DLD1 (cell line): Measurements from ENCODE around the gene ZNF136.

ENCODE experiments used
- in situ Hi-C: cut with HindIII; loops from 2 replicates; pipeline ENCODE4 v1.10.0; 2017; ENCODE audit warnings: low sequenced_read_pairs

Gene ZNF136

GRCh38 chr19:12162882-12163806, at the start of gene ZNF136:
TSS of gene ZNF136 (plus strand) at chr19:12163096. CDS start at chr19:12163204, 108 bp downstream.
- in situ Hi-C loops, result no loop called here

DNA sequence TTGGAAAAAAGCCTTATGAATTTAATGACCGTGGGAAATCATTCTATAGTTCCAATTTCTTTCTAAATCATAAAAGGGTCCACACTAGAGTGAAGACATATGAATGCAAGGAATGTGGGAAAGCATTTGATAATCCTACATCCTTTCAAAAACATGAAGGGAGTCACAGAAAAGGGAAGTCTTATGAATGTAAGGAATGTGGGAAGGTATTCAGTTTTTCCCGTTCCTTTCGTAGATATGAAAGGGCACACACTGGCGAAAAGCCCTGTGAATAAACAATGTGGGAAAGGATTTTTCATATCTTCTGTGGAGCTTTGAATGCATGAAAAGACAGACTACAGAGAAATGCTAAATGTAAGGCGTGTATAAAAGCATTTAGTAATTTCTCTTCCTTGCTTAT, 49.8 kb upstream of the ZNF136 start:
- in situ Hi-C loops, result no loop called here

- in situ Hi-C loops, result no loop called here
Measured at GRCh38 chr19:12117201-12117970, 45.5 kb upstream of the ZNF136 start.

GRCh38 chr19:12126707-12127106, 36.2 kb upstream of the ZNF136 start:
- in situ Hi-C loops, result no loop called here

GRCh38 chr19:12133069-12133468, 29.8 kb upstream of the ZNF136 start:
- in situ Hi-C loops, result loop anchor here (10.0 kb wide), 1 partner anchor 248 kb away; the partner anchor contains the start of gene ZNF69

DNA sequence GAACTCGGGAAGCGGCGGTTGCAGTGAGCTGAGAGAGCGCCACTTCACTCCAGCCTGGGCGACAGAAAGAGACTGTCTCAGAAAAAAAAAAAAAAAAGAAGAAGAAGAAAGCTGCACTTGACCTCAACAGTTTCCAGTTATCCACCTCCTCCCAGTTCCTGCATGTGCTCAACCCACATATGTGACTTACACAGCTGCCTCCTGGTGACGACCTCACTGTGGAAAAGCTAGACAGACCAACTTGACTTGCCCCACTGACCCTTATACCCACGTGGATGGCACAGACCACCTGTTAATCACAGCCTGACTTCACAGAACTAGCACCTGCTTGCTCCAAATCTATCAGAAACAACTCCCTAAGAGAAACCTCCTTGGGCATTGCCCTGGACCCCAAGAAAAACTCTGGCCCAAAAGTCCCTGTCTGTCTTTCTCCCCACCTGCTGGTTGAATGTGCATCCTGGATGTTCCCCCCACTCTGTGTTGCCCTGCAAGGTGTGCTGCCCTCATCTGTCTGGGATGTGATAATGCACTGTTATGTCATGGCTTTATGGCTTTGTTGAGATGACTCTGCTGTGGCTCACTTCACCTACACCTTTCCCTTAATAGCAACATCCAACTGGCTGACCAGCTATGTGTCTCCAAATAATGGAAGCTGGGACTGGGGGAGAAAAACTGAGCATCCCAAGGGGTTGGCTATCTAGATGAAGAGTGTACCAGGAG, 25.5 kb upstream of the ZNF136 start:
- in situ Hi-C loops, result loop anchor here (10.0 kb wide), 1 partner anchor 253 kb away; the partner anchor contains the start of gene ZNF69

DNA sequence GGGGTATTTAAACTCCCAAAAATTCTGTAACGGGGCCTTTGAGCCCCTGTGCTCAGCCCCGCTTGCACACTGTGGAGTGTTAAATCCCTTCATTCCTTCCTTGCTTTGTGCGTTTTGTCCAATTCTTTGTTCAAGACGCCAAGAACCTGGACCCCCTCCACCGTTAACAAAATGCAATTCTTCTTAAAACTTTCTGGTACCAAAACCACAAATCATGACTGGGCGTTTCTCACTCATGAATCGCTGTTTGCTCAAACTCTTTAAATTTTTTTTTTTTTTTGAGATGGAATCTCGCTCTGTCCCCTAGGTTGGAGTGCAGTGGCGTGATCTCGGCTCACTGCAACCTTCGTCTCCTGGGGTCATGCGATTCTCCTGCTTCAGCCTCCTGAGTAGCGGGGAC, 23.6 kb upstream of the ZNF136 start:
- in situ Hi-C loops, result loop anchor here (10.0 kb wide), 1 partner anchor 254 kb away; the partner anchor contains the start of gene ZNF69

GRCh38 chr19:12139885-12140544, 22.9 kb upstream of the ZNF136 start, which contains the start of gene ZNF20:
TSS of gene ZNF20 (minus strand) at chr19:12140350. CDS start at chr19:12140182, 168 bp downstream.
- in situ Hi-C loops, result loop anchor here (10.0 kb wide), 2 partner anchors 255 to 345 kb away; partner anchors contain the start of genes ZNF491 and ZNF69

GRCh38 chr19:12140545-12141404, 22.1 kb upstream of the ZNF136 start:
- in situ Hi-C loops, result loop anchor here (10.0 kb wide), 1 partner anchor 346 kb away; the partner anchor contains the start of gene ZNF491

DNA sequence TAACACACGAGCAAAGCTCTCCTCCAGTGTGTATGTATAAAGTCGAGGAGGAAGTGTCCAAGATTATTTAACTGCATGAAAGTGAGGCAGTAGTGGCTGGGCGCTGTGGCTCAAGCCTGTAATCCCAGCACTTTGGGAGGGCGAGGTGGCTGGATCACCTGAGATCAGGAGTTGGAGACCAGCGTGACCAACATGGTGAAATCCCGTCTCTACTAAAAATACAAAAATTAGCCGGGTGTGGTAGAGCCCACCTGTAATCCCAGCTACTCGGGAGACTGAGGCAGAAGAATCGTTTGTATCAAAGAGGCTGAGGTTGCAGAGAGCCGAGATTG, 21.5 kb upstream of the ZNF136 start:
- in situ Hi-C loops, result loop anchor here (10.0 kb wide), 1 partner anchor 347 kb away; the partner anchor contains the start of gene ZNF491

DNA sequence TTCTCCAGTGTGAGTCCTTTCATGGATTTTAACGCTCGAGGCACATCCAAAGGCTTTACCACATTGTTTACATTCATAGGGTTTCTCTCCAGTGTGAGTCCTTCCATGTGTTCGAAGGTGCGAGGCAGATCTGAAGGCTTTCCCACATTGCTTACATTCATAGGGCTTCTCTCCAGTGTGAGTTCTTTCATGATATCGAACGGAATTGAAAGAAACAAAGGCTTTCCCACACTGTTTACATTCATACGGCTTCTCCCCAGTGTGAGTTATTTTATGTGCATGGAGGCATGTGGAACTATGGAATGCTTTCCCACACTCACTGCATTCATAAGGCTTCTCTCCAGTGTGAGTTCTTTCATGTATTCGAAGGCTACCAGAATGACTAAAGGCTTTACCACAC, 17.5 kb upstream of the ZNF136 start:
- in situ Hi-C loops, result loop anchor here (10.0 kb wide), 1 partner anchor 351 kb away; the partner anchor contains the start of gene ZNF491

- in situ Hi-C loops, result no loop called here
Measured at GRCh38 chr19:12155324-12155860, 7.5 kb upstream of the ZNF136 start.

GRCh38 chr19:12156223-12157058, 6.5 kb upstream of the ZNF136 start, which contains the start of gene ZNF625:
TSS of gene ZNF625 (minus strand) at chr19:12156734. CDS start at chr19:12156558, 176 bp downstream.
- in situ Hi-C loops, result no loop called here

DNA sequence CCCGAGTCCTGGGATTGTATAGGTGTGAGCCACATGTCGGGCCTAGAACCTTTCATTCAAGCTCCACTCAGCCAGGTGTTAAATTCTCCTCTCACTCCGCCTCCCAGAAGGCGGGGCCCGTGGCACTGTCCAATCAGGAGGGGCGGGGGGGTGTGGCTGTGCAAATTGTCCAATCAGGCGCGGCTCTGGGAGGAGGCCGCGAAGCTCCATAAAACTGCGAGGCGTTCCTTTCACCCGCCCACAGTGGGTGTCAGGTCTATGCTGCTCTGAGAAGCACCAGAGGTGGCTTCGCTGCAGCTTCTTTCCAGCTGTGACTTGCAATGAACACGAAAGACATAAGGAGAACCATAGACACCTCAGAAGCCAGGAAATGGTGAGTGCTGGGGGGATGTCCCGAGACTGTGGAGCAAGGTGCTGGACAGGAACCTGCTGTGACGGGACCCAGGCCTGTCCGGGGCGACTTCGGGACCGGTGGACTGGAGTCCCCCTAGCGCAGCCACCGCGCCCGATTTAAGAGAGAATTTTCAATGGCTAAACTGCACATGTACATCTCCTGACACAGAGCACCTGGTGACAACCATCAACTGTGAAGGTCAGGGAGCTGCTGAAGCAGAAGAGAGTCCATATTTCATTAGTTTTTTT, 3.0 kb upstream of the ZNF136 start:
- in situ Hi-C loops, result no loop called here

GRCh38 chr19:12162513-12162881, 399 bp upstream of the ZNF136 start:
- in situ Hi-C loops, result no loop called here

- in situ Hi-C loops, result no loop called here
Measured at GRCh38 chr19:12163826-12164225, 930 bp downstream of the ZNF136 start.

DNA sequence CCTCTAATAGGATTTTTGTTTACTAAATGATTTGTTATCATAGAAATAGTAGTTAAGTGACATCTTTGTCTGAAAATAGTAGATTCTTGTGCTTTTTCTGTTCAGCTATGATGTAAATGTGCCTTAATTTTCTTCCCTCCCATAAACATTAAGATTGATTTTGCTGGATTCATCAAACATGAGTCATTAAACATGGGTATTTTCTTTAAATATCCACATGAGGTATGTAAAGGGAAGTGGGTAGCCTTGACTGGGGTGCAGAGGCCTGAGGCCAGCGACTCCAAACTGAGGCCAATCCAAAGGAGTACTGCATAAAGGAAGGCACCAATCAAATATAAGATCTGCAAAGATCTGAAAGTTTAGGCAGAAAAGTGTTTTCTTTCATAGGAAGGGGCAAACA, 3.7 kb downstream of the ZNF136 start:
- in situ Hi-C loops, result no loop called here
